Loucy (cell line): ENCODE data around the gene KRT31.

ENCODE experiments used
- H2AFZ ChIP-seq: fragments of 200-600 bp; sonication (generic); 2 replicates; pipeline ENCODE4 v1.6.0; 2016; ENCODE audit warnings: antibody characterized with exemption, mild to moderate bottlenecking, low read length, moderate library complexity
- H3F3A ChIP-seq: fragments of 200-600 bp; 2 replicates; pipeline ENCODE4 v1.6.0; 2016; ENCODE audit warnings: antibody characterized with exemption, low read depth, mild to moderate bottlenecking
- H3K27me3 ChIP-seq: fragments of 200-600 bp; sonication (generic); 2 replicates; pipeline ENCODE4 v1.6.1; 2014; ENCODE audit warnings: low read length, mild to moderate bottlenecking; ENCODE audit not compliant: insufficient read depth, poor library complexity, severe bottlenecking
- H3K36me3 ChIP-seq: fragments of 200-600 bp; sonication (generic); 2 replicates; pipeline ENCODE4 v1.6.1; 2016; ENCODE audit warnings: low read length; ENCODE audit not compliant: insufficient read depth
- H3K4me1 ChIP-seq: fragments of 200-600 bp; sonication (generic); 2 replicates; pipeline ENCODE4 v1.5.1; 2014; ENCODE audit warnings: low read length, mild to moderate bottlenecking; ENCODE audit not compliant: insufficient read depth, poor library complexity, severe bottlenecking
- H3K4me2 ChIP-seq: fragments of 200-600 bp; sonication (generic); 2 replicates; pipeline ENCODE4 v1.6.0; 2014; ENCODE audit warnings: antibody characterized with exemption, low read length, low read depth, mild to moderate bottlenecking; ENCODE audit not compliant: poor library complexity, severe bottlenecking
- H3K4me3 ChIP-seq: fragments of 200-600 bp; sonication (generic); 2 replicates; pipeline ENCODE4 v1.5.1; 2014; ENCODE audit warnings: low read length, mild to moderate bottlenecking, mixed read lengths; ENCODE audit not compliant: poor library complexity, severe bottlenecking
- H3K79me2 ChIP-seq: fragments of 200-600 bp; sonication (generic); 2 replicates; pipeline ENCODE4 v1.6.1; 2014; ENCODE audit warnings: low read length; ENCODE audit not compliant: insufficient read depth
- H3K9ac ChIP-seq: fragments of 200-600 bp; sonication (generic); 2 replicates; pipeline ENCODE4 v1.6.0; 2014; ENCODE audit warnings: mild to moderate bottlenecking, low read depth, low read length, moderate library complexity; ENCODE audit not compliant: poor library complexity, severe bottlenecking
- H3K9me2 ChIP-seq: fragments of 200-600 bp; sonication (generic); replicated peaks from 2 replicates; pipeline ENCODE4 v1.6.1; 2016; ENCODE audit warnings: low read depth, low read length, mixed read lengths
- H3K9me3 ChIP-seq: fragments of 200-600 bp; sonication (generic); 2 replicates; pipeline ENCODE4 v1.6.1; 2014; ENCODE audit warnings: mild to moderate bottlenecking, antibody characterized with exemption, low read length, low read depth; ENCODE audit not compliant: insufficient read depth
- H4K20me1 ChIP-seq: fragments of 200-600 bp; sonication (generic); 2 replicates; pipeline ENCODE4 v1.6.0; 2014; ENCODE audit warnings: antibody characterized with exemption, low read length, mild to moderate bottlenecking; ENCODE audit not compliant: insufficient read depth, poor library complexity, severe bottlenecking
- CTCF ChIP-seq: fragments of 200-600 bp; sonication (generic); conservative IDR thresholded peaks from 2 replicates; pipeline ENCODE4 v1.5.1; 2014; ENCODE audit warnings: mild to moderate bottlenecking, antibody characterized with exemption, low read length
- EZH2phosphoT487 ChIP-seq: fragments of 200-600 bp; IDR thresholded peaks from 2 replicates; pipeline ENCODE4 v1.6.1; 2018; ENCODE audit warnings: antibody characterized with exemption, mild to moderate bottlenecking, moderate library complexity, borderline replicate concordance

KRT31 gene

GRCh38 chr17:41377546-41377945, 19.9 kb downstream of the KRT31 start:
- Histone ChIP-seq H3K4me2 (no peak overlapping the region), H3K9me2 (no peaks in the 10 kb centered on the region), H3K4me1 (no peaks in the 10 kb centered on the region), H3K27me3 (no peaks in the 10 kb centered on the region), H3K9ac (no peak overlapping the region), H4K20me1 (no peaks in the 10 kb centered on the region), H2AFZ (no peak overlapping the region), H3K36me3 (no peaks in the 10 kb centered on the region), H3K4me3 (no peak overlapping the region), H3K9me3 (no peaks in the 10 kb centered on the region), H3K79me2 (no peaks in the 10 kb centered on the region), H3F3A (no peaks in the 10 kb centered on the region)
- TF ChIP-seq CTCF = no peak
- no peak for TF ChIP-seq EZH2phosphoT487

- H3F3A ChIP-seq = no peaks in the 10 kb centered on the region
- H3K36me3 ChIP-seq = no peaks in the 10 kb centered on the region
- H3K79me2 ChIP-seq = no peaks in the 10 kb centered on the region
- no peaks in the 10 kb centered on the region for H3K4me1 ChIP-seq
- TF ChIP-seq EZH2phosphoT487 (no peak), CTCF (no peak)
- no peak within 1 kb of the TSS for H3K4me2 ChIP-seq
- no peak within 1 kb of the TSS for H3K4me3 ChIP-seq
- H3K9ac ChIP-seq = no peak within 1 kb of the TSS
- no peaks in the 10 kb centered on the region for H3K9me3 ChIP-seq
- H4K20me1 ChIP-seq = no peaks in the 10 kb centered on the region
- H3K27me3 ChIP-seq = no peaks in the 10 kb centered on the region
- H3K9me2 ChIP-seq = no peaks in the 10 kb centered on the region
- no peak within 1 kb of the TSS for H2AFZ ChIP-seq
Observed at GRCh38 chr17:41369713-41370112, 27.7 kb downstream of the KRT31 start, which contains the start of gene KRT33B. Gene KRT33B (minus strand): TSS chr17:41369813. CDS start chr17:41369750, 63 bp downstream.

DNA sequence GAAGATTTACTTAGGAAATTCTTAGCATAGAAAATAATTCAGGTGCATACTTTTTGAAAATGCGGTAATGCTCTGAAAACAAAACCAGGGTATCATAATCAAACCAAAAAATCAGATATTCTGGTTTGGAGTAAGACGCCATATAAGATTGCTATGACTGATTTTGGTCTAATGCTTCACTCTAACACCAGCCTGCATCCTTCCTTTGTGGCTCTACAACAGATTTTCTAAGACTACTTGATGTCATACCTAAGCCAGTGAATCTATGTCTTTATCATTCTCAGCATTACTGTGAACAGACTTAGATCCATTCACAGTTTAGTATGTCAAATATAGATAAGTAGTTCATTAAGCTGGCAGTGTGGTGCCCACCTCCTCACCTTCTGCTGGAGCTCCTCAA, 28.4 kb downstream of the KRT31 start:
- no peaks in the 10 kb centered on the region for H3K27me3 ChIP-seq
- H3K36me3 ChIP-seq = no peaks in the 10 kb centered on the region
- no peaks in the 10 kb centered on the region for H3F3A ChIP-seq
- H3K4me3 ChIP-seq = no peak overlapping the region
- H3K4me1 ChIP-seq = no peaks in the 10 kb centered on the region
- no peak overlapping the region for H2AFZ ChIP-seq
- H4K20me1 ChIP-seq = no peaks in the 10 kb centered on the region
- H3K9me2 ChIP-seq = no peaks in the 10 kb centered on the region
- H3K4me2 ChIP-seq = no peak overlapping the region
- H3K9ac ChIP-seq = no peak overlapping the region
- no peaks in the 10 kb centered on the region for H3K79me2 ChIP-seq
- TF ChIP-seq EZH2phosphoT487 = no peak
- TF ChIP-seq CTCF = no peak
- no peaks in the 10 kb centered on the region for H3K9me3 ChIP-seq
